ENCODE measurements around the gene CORO7. TPM values are rescaled to one million over a fixed set of nuclear protein-coding genes. Genes with fewer than 3 reads are reported as not detected.
A peak's percentile ranks its signal among the peaks of the same experiment; 100 is the strongest.

The CORO7 gene
- total RNA-seq, 4 donors from 2014 or later, result 18.8 to 29.6 (median 25.7) TPM

- peak in 1 of 2 donors; percentile 64 for DNase-seq (ENCODE audit: low spot score in 2 of 2)
- peaks cover 60% of the 10 kb centered on the region for H3K4me1 ChIP-seq
- H3K4me3 ChIP-seq, result peak overlapping the region; percentile 55
- no peaks in the 10 kb centered on the region for H3K27me3 ChIP-seq
- H3K36me3 ChIP-seq, result no peaks in the 10 kb centered on the region
- TF ChIP-seq POLR2A (IDR thresholded peaks at IDR 0.05) (no peak), CTCF (IDR thresholded peaks at IDR 0.05) (no peak), EP300 (IDR thresholded peaks at IDR 0.05) (no peak), POLR2AphosphoS5 (IDR thresholded peaks at IDR 0.05) (no peak)
- no CpG with 5 or more reads among the region's 57 CpGs for WGBS
- no peaks in the 10 kb centered on the region for H3K9me3 ChIP-seq
- H3K27ac ChIP-seq, result peak overlapping the region; percentile 67
Measured at GRCh38 chr16:4327386-4328045, 88.9 kb downstream of the CORO7 start.

GRCh38 chr16:4325253-4325758 is 91.1 kb downstream of the CORO7 start:
- no peak for DNase-seq (ENCODE audit: low spot score in 2 of 2)
- H3K4me3 ChIP-seq, result no peak overlapping the region
- 71% methylated on average over 6 of the region's 6 CpGs for WGBS
- peak overlapping the region; percentile 76 for H3K27ac ChIP-seq
- H3K27me3 ChIP-seq, result no peaks in the 10 kb centered on the region
- TF ChIP-seq POLR2A (IDR thresholded peaks at IDR 0.05) (no peak), POLR2AphosphoS5 (IDR thresholded peaks at IDR 0.05) (no peak), EP300 (IDR thresholded peaks at IDR 0.05) (no peak), CTCF (IDR thresholded peaks at IDR 0.05) (no peak)
- H3K9me3 ChIP-seq, result no peaks in the 10 kb centered on the region
- H3K4me1 ChIP-seq, result peaks cover 73% of the 10 kb centered on the region
- no peaks in the 10 kb centered on the region for H3K36me3 ChIP-seq

DNA sequence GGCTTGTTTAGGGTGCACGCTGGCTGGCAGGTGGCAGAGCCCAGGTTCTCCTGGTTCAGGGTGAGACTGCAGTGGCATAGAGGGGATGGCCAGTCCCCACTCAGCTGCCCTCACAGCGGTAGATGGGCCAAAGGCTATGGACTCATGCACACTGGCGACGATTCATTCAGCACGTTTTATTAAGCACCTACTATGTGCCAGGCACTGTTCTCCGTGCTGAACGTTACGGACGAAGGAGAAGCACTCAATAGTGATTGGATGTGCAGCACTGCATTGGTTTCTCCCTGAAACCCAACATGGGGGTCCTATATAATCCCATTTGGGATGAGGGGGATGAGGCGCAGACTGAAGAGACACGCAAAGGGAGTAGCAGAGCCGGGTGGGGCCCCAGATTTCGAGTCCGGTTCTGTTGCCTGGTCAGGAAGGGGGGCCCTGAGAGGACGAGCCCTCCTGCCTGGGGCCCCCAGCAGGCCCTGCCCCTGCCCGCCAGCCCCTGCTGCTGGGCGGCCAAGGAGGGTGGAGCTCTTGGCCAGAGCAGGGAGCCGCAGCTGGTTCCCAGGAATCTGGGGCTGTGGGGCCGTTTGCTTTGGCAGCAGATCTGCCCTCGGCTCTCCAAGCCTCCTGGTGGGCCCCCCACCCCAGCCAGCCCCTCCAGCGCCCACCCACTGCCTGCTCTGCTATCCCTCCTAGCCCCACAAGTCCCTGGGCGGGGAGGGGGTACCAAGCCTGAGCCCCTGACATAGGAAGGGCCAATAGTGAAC is 91.7 kb downstream of the CORO7 start:
- WGBS, result 73% methylated on average over 17 of the region's 22 CpGs
- no peak overlapping the region for H3K4me3 ChIP-seq
- peaks cover 79% of the 10 kb centered on the region for H3K4me1 ChIP-seq

DNA sequence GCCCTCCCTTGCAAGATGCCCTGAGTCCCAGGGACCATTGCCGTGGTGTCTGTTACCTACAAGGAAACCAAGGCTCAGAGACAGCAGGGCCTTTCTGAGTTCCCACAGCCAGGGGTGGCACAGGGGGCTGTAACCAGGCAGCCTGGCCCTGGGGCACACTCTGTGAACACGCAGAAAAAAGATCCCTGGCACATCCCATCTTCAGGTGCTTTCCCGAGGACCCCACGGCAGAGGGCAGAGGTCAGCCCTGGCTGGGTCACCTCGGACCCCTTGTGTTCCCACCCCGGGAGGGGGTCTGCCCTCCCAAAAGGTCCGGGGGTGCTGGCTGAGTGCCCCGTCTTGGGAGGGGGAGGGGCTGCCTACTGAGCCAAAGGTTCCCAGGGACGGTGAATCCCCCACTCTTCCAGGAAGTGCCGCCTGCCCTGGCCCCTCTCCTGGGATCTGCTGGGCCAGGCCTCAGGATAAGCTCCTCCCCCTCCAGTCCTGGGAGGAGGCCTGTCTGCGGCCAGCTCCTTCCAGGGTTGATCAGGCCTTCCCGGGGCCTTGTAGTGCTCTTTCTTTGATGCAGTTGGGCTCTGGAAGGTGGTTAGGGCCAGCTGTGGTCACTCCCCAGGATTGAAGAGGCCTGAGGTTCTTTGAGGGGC is 92.4 kb downstream of the CORO7 start:
- 13% methylated on average over 6 of the region's 12 CpGs for WGBS

More for the DNA sequence above, 91.7 kb downstream of the CORO7 start:
- DNase-seq (ENCODE audit: low spot score in 2 of 2), result peak in 1 of 2 donors; percentile 64
- Histone ChIP-seq H3K27me3 (no peaks in the 10 kb centered on the region), H3K9me3 (no peaks in the 10 kb centered on the region), H3K36me3 (no peaks in the 10 kb centered on the region), H3K27ac (peak overlapping the region; percentile 76)
- TF ChIP-seq POLR2A (IDR thresholded peaks at IDR 0.05), result no peak
- no peak for TF ChIP-seq EP300 (IDR thresholded peaks at IDR 0.05)
- TF ChIP-seq CTCF (IDR thresholded peaks at IDR 0.05), result no peak
- TF ChIP-seq POLR2AphosphoS5 (IDR thresholded peaks at IDR 0.05), result no peak

More for the DNA sequence above, 92.4 kb downstream of the CORO7 start:
- Histone ChIP-seq H3K27ac (peak overlapping the region; percentile 76), H3K27me3 (no peaks in the 10 kb centered on the region), H3K9me3 (no peaks in the 10 kb centered on the region), H3K4me1 (peaks cover 79% of the 10 kb centered on the region), H3K4me3 (no peak overlapping the region), H3K36me3 (no peaks in the 10 kb centered on the region)
- no peak for DNase-seq (ENCODE audit: low spot score in 2 of 2)
- no peak for TF ChIP-seq EP300 (IDR thresholded peaks at IDR 0.05)
- no peak for TF ChIP-seq CTCF (IDR thresholded peaks at IDR 0.05)
- no peak for TF ChIP-seq POLR2AphosphoS5 (IDR thresholded peaks at IDR 0.05)
- no peak for TF ChIP-seq POLR2A (IDR thresholded peaks at IDR 0.05)

Data from suprapubic skin (tissue), 4 donors.